Measurements from ENCODE around the gene CRTC1. TPM values are rescaled to one million over a fixed set of nuclear protein-coding genes. Genes with fewer than 3 reads are reported as not detected.

The CRTC1 gene
- total RNA-seq, 2 experiments from 2014 or later = 5.3 to 9.7 TPM

GRCh38 chr19:18666784-18667183 lies 16.7 kb upstream of the CRTC1 start:
- Mint-ChIP-seq H3K27me3 (no peaks in the 10 kb centered on the region), H3K4me1 (peaks cover 13% of the 10 kb centered on the region), H3K4me3 (no peak overlapping the region), H3K9me3 (ENCODE audit: low read depth) (no peaks in the 10 kb centered on the region), H3K36me3 (ENCODE audit: low read depth) (peaks cover 10% of the 10 kb centered on the region), H3K27ac (no peak overlapping the region)
- ChIA-PET POLR2A (no interaction called here), CTCF (interaction anchor here (0.6 to 1.1 kb wide), 4 partner anchors 8 to 330 kb away, joined by 3 to 4 read pairs (median 3); no protein-coding TSS in a partner anchor)
- DNase-seq (no peak), ATAC-seq (no peak)
- intact Hi-C loops (cut with DNase I, micrococcal nuclease) = no loop called here

DNA sequence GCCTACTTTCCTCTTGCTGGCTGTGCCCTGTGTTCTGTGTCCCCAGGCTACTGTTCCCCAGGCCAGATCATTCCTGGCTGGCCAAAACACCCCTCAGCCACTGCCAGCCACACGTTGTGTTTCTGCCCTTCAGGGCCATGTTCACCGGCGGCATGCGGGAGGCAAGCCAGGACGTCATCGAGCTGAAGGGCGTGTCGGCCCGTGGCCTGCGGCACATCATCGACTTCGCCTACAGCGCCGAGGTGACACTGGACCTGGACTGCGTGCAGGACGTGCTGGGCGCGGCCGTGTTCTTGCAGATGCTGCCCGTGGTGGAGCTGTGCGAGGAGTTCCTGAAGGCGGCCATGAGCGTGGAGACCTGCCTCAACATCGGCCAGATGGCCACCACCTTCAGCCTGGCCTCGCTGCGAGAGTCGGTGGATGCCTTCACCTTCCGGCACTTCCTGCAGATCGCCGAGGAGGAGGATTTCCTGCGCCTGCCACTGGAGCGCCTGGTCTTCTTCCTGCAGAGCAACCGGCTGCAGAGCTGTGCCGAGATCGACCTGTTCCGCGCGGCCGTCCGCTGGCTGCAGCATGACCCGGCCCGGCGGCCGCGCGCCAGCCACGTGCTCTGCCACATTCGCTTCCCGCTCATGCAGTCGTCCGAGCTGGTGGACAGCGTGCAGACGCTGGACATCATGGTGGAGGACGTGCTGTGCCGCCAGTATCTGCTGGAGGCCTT lies 15.8 kb upstream of the CRTC1 start:
- ATAC-seq (no peak), DNase-seq (no peak)
- peaks cover 10% of the 10 kb centered on the region for H3K36me3 Mint-ChIP-seq (ENCODE audit: low read depth)
- H3K27me3 Mint-ChIP-seq = no peaks in the 10 kb centered on the region
- no peak overlapping the region for H3K27ac Mint-ChIP-seq
- H3K4me1 Mint-ChIP-seq = peaks cover 11% of the 10 kb centered on the region
- ChIA-PET CTCF (interaction anchor here (1.1 kb wide), 1 partner anchor 7 kb away, joined by 3 read pairs; no protein-coding TSS in a partner anchor), POLR2A (interaction anchor here (0.5 kb wide), 1 partner anchor 35 kb away, joined by 5 read pairs; no protein-coding TSS in a partner anchor)
- intact Hi-C loops (cut with DNase I, micrococcal nuclease) = no loop called here
- no peak overlapping the region for H3K4me3 Mint-ChIP-seq
- no peaks in the 10 kb centered on the region for H3K9me3 Mint-ChIP-seq (ENCODE audit: low read depth)

GRCh38 chr19:18668252-18668631 lies 15.2 kb upstream of the CRTC1 start:
- H3K27ac Mint-ChIP-seq = no peak overlapping the region
- no peaks in the 10 kb centered on the region for H3K9me3 Mint-ChIP-seq (ENCODE audit: low read depth)
- intact Hi-C loops (cut with DNase I, micrococcal nuclease) = no loop called here
- peaks cover 10% of the 10 kb centered on the region for H3K36me3 Mint-ChIP-seq (ENCODE audit: low read depth)
- CTCF ChIA-PET = no interaction called here
- no peak overlapping the region for H3K4me3 Mint-ChIP-seq
- H3K4me1 Mint-ChIP-seq = peaks cover 11% of the 10 kb centered on the region
- POLR2A ChIA-PET = no interaction called here
- ATAC-seq (no peak), DNase-seq (no peak)
- H3K27me3 Mint-ChIP-seq = no peaks in the 10 kb centered on the region

- CTCF ChIA-PET = no interaction called here
- POLR2A ChIA-PET = no interaction called here
- DNase-seq (no peak), ATAC-seq (no peak)
- Mint-ChIP-seq H3K36me3 (ENCODE audit: low read depth) (peaks cover 10% of the 10 kb centered on the region), H3K27ac (no peak overlapping the region), H3K4me1 (peaks cover 4% of the 10 kb centered on the region), H3K27me3 (no peaks in the 10 kb centered on the region), H3K9me3 (ENCODE audit: low read depth) (no peaks in the 10 kb centered on the region), H3K4me3 (no peak overlapping the region)
- intact Hi-C loops (cut with DNase I, micrococcal nuclease) = no loop called here
These were observed 14.5 kb upstream of the CRTC1 start for GRCh38 chr19:18668744-18669523.

- H3K4me3 Mint-ChIP-seq = no peak overlapping the region
- ChIA-PET POLR2A (no interaction called here), CTCF (no interaction called here)
- no peak overlapping the region for H3K27ac Mint-ChIP-seq
- intact Hi-C loops (cut with DNase I, micrococcal nuclease) = no loop called here
- ATAC-seq (no peak), DNase-seq (no peak)
- no peaks in the 10 kb centered on the region for H3K27me3 Mint-ChIP-seq
- no peaks in the 10 kb centered on the region for H3K4me1 Mint-ChIP-seq
- H3K9me3 Mint-ChIP-seq (ENCODE audit: low read depth) = no peaks in the 10 kb centered on the region
- H3K36me3 Mint-ChIP-seq (ENCODE audit: low read depth) = peaks cover 10% of the 10 kb centered on the region
These were observed 14.0 kb upstream of the CRTC1 start for GRCh38 chr19:18669524-18669817.

DNA sequence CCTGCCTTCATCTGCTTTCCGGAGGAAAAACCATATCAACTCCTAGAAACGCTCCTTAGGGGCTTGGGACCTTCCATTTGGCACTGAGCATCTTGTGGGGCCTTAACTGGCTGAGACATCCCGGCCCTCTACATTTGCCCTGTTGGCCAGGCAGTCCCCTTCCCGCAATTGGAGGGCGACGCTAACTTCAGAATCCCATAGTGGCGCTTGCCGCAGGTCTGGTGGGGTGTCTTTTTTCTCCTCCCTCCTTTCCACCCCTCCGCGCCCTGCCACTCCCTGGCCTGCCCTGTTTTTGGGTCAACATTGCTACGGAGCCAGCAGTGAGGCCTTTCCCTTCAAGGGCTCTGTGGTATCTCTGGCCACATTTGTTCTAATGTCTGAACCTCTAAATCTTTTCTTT lies 13.6 kb upstream of the CRTC1 start:
- DNase-seq (no peak), ATAC-seq (no peak)
- Mint-ChIP-seq H3K4me3 (no peak overlapping the region), H3K36me3 (ENCODE audit: low read depth) (peaks cover 10% of the 10 kb centered on the region), H3K4me1 (no peaks in the 10 kb centered on the region), H3K27me3 (no peaks in the 10 kb centered on the region), H3K9me3 (ENCODE audit: low read depth) (no peaks in the 10 kb centered on the region), H3K27ac (no peak overlapping the region)
- intact Hi-C loops (cut with DNase I, micrococcal nuclease) = loop anchor here in 1 of 2 experiments (10.0 kb wide), 1 partner anchor 205 kb away; no protein-coding TSS in a partner anchor
- CTCF ChIA-PET = no interaction called here
- POLR2A ChIA-PET = no interaction called here

GRCh38 chr19:18670312-18670711 lies 13.2 kb upstream of the CRTC1 start:
- intact Hi-C loops (cut with DNase I, micrococcal nuclease) = loop anchor here in 1 of 2 experiments (10.0 kb wide), 1 partner anchor 206 kb away; no protein-coding TSS in a partner anchor
- POLR2A ChIA-PET = no interaction called here
- no peaks in the 10 kb centered on the region for H3K27me3 Mint-ChIP-seq
- H3K9me3 Mint-ChIP-seq (ENCODE audit: low read depth) = no peaks in the 10 kb centered on the region
- DNase-seq (no peak), ATAC-seq (no peak)
- peaks cover 10% of the 10 kb centered on the region for H3K36me3 Mint-ChIP-seq (ENCODE audit: low read depth)
- H3K4me1 Mint-ChIP-seq = no peaks in the 10 kb centered on the region
- CTCF ChIA-PET = interaction anchor here (0.7 kb wide), 1 partner anchor 138 kb away, joined by 3 read pairs; no protein-coding TSS in a partner anchor
- no peak overlapping the region for H3K27ac Mint-ChIP-seq
- no peak overlapping the region for H3K4me3 Mint-ChIP-seq

- intact Hi-C loops (cut with DNase I, micrococcal nuclease) = loop anchor here in 1 of 2 experiments (10.0 kb wide), 1 partner anchor 207 kb away; no protein-coding TSS in a partner anchor
- Mint-ChIP-seq H3K27ac (no peak overlapping the region), H3K4me3 (no peak overlapping the region), H3K36me3 (ENCODE audit: low read depth) (peaks cover 10% of the 10 kb centered on the region), H3K9me3 (ENCODE audit: low read depth) (no peaks in the 10 kb centered on the region), H3K4me1 (no peaks in the 10 kb centered on the region), H3K27me3 (no peaks in the 10 kb centered on the region)
- DNase-seq (no peak), ATAC-seq (no peak)
- ChIA-PET CTCF (no interaction called here), POLR2A (no interaction called here)
These were observed 12.0 kb upstream of the CRTC1 start for GRCh38 chr19:18671303-18672043.

DNA sequence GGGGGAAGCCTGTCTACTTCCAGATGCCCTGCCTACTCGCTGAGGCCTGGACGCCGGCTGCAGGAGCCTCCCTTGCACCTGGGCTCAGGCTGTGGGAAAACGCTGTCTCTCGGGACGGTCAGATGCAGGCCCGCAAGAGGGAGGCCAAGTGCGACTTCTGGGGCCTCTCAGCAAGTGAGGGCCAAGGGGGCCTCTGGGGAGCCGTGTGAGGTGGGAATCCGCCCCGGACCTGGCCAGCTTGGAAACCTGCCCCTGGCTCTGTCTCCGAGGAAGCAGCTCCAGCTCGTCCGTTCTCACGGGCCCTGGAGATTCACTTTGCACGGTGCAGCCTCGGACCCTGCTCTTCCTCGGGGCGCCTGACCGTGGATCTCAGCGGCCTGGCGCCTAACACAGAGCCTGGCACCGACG lies 11.4 kb upstream of the CRTC1 start:
- H3K27ac Mint-ChIP-seq = no peak overlapping the region
- ATAC-seq (no peak), DNase-seq (no peak)
- CTCF ChIA-PET = no interaction called here
- POLR2A ChIA-PET = no interaction called here
- no peak overlapping the region for H3K4me3 Mint-ChIP-seq
- H3K4me1 Mint-ChIP-seq = no peaks in the 10 kb centered on the region
- no peaks in the 10 kb centered on the region for H3K27me3 Mint-ChIP-seq
- H3K9me3 Mint-ChIP-seq (ENCODE audit: low read depth) = no peaks in the 10 kb centered on the region
- intact Hi-C loops (cut with DNase I, micrococcal nuclease) = loop anchor here in 1 of 2 experiments (10.0 kb wide), 1 partner anchor 207 kb away; no protein-coding TSS in a partner anchor
- H3K36me3 Mint-ChIP-seq (ENCODE audit: low read depth) = peaks cover 10% of the 10 kb centered on the region

- Mint-ChIP-seq H3K27ac (no peak overlapping the region), H3K36me3 (ENCODE audit: low read depth) (peaks cover 7% of the 10 kb centered on the region), H3K4me1 (no peaks in the 10 kb centered on the region), H3K4me3 (no peak overlapping the region), H3K9me3 (ENCODE audit: low read depth) (no peaks in the 10 kb centered on the region), H3K27me3 (no peaks in the 10 kb centered on the region)
- ChIA-PET POLR2A (no interaction called here), CTCF (no interaction called here)
- DNase-seq (peak; percentile 24), ATAC-seq (no peak)
- intact Hi-C loops (cut with DNase I, micrococcal nuclease) = loop anchor here in 1 of 2 experiments (10.0 kb wide), 1 partner anchor 208 kb away; no protein-coding TSS in a partner anchor
These were observed 10.7 kb upstream of the CRTC1 start for GRCh38 chr19:18672606-18673337.

- Mint-ChIP-seq H3K4me3 (no peak overlapping the region), H3K9me3 (ENCODE audit: low read depth) (no peaks in the 10 kb centered on the region), H3K27ac (no peak overlapping the region), H3K4me1 (no peaks in the 10 kb centered on the region), H3K27me3 (no peaks in the 10 kb centered on the region), H3K36me3 (ENCODE audit: low read depth) (peaks cover 3% of the 10 kb centered on the region)
- ATAC-seq (no peak), DNase-seq (no peak)
- ChIA-PET CTCF (interaction anchor here (0.6 to 1.4 kb wide), 4 partner anchors 8 to 34 kb away, joined by 3 to 4 read pairs (median 4); no protein-coding TSS in a partner anchor), POLR2A (no interaction called here)
- intact Hi-C loops (cut with DNase I, micrococcal nuclease) = loop anchor here (1.0 to 10.0 kb wide), 4 partner anchors 80 to 210 kb away; no protein-coding TSS in a partner anchor
These were observed 8.9 kb upstream of the CRTC1 start for GRCh38 chr19:18674616-18675015.
